Thoracic aorta (tissue), 2 donors: ENCODE results near the gene ILF2. TPM values are rescaled to one million over a fixed set of nuclear protein-coding genes. Genes with fewer than 3 reads are reported as not detected.
A peak's percentile ranks its signal among the peaks of the same experiment; 100 is the strongest.

Source experiments
- ATAC-seq: fragments of 150-250 bp; one replicate; pipeline ENCODE4 v1.8.0; 2017; ENCODE audit warnings: low read depth; ENCODE audit not compliant: insufficient number of reproducible peaks, low FRiP score
- DNase-seq: peaks from one replicate; pipeline ENCODE4 v3.0.0-alpha.2; 2020; ENCODE audit warnings: low spot score
- H3K27ac ChIP-seq, 2 donors: fragments of 200-600 bp; sonication (generic); 1 replicate in 1 of 2; 2 replicates in 1 of 2; pipeline ENCODE4 v1.5.1; 2016; ENCODE audit warnings: mild to moderate bottlenecking in 2 of 2, moderate library complexity in 2 of 2
- H3K27me3 ChIP-seq: fragments of 200-600 bp; sonication (generic); replicated peaks from 2 replicates; pipeline ENCODE4 v1.6.0; 2016; ENCODE audit warnings: mild to moderate bottlenecking; ENCODE audit not compliant: insufficient read depth
- H3K36me3 ChIP-seq: fragments of 200-600 bp; sonication (generic); one replicate; pipeline ENCODE4 v1.5.1; 2016
- H3K4me1 ChIP-seq, 2 donors: fragments of 200-600 bp; sonication (generic); 1 replicate in 1 of 2; 2 replicates in 1 of 2; pipeline versions ENCODE4 v1.5.1 to v1.6.0; 2016; ENCODE audit warnings: low read depth in 2 of 2, mild to moderate bottlenecking in 1 of 2; ENCODE audit not compliant: control insufficient read depth in 1 of 2
- H3K4me3 ChIP-seq: fragments of 200-600 bp; sonication (generic); 2 replicates; pipeline ENCODE4 v1.5.1; 2016; ENCODE audit warnings: mild to moderate bottlenecking
- H3K9me3 ChIP-seq: fragments of 200-600 bp; sonication (generic); 2 replicates; pipeline ENCODE4 v1.5.1; 2016
- total RNA-seq, 2 donors: library from RNA; depleted of rRNA; stranded (reverse); fragments of >200 nt; gene quantifications; one replicate each; pipeline versions ENCODE4 v1.1.0 to v1.2.3, GENCODE V29; 2016
- TF ChIP-seq, protein P1 (sequence below): fragments of 200-600 bp; sonication (generic); IDR thresholded peaks from one replicate; pipeline ENCODE4 v1.5.1; 2019; ENCODE audit warnings: antibody characterized with exemption

The ILF2 gene
- total RNA-seq, 2 donors from 2014 or later: 75.7 to 81.8 TPM

DNA sequence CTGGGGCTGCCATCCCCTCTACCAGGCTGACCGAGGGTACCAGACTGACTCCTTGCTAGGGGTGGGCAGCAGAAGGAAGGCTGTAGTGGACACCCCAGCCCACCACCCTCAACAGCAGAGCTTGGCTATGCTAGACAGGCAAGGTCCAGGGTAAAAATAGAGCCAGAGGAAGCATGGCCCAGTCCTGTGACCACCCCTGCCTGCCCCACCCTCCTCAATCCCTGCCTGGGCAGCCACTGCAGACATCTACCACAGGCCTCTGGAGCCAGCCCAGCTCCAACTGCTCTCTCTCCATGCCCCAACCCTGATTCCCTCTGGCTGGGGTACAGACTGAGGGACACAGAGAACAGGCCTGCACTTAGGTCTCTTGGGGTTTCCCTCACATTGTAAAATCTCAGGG is 40.8 kb downstream of the ILF2 start:
- Histone ChIP-seq H3K27me3 (no peaks in the 10 kb centered on the region), H3K27ac (peak overlapping the region; percentile 84 to 91), H3K36me3 (no peaks in the 10 kb centered on the region), H3K9me3 (no peaks in the 10 kb centered on the region), H3K4me3 (no peak overlapping the region), H3K4me1 (peaks cover 13 to 41% of the 10 kb centered on the region in 2 donors)
- TF ChIP-seq, protein P1, sequence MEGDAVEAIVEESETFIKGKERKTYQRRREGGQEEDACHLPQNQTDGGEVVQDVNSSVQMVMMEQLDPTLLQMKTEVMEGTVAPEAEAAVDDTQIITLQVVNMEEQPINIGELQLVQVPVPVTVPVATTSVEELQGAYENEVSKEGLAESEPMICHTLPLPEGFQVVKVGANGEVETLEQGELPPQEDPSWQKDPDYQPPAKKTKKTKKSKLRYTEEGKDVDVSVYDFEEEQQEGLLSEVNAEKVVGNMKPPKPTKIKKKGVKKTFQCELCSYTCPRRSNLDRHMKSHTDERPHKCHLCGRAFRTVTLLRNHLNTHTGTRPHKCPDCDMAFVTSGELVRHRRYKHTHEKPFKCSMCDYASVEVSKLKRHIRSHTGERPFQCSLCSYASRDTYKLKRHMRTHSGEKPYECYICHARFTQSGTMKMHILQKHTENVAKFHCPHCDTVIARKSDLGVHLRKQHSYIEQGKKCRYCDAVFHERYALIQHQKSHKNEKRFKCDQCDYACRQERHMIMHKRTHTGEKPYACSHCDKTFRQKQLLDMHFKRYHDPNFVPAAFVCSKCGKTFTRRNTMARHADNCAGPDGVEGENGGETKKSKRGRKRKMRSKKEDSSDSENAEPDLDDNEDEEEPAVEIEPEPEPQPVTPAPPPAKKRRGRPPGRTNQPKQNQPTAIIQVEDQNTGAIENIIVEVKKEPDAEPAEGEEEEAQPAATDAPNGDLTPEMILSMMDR: no peak
- DNase-seq (no peak), ATAC-seq (no peak)

- H3K27ac ChIP-seq: peak overlapping the region; percentile 84 to 91
- ATAC-seq: no peak
- H3K9me3 ChIP-seq: no peaks in the 10 kb centered on the region
- no peak for DNase-seq
- no peaks in the 10 kb centered on the region for H3K27me3 ChIP-seq
- peaks cover 12 to 38% of the 10 kb centered on the region in 2 donors for H3K4me1 ChIP-seq
- no peak overlapping the region for H3K4me3 ChIP-seq
- H3K36me3 ChIP-seq: no peaks in the 10 kb centered on the region
- TF ChIP-seq, protein P1: no peak
These were observed 41.5 kb downstream of the ILF2 start for GRCh38 chr1:153629343-153629665.

- TF ChIP-seq, protein P1: no peak
- peaks cover 12 to 38% of the 10 kb centered on the region in 2 donors for H3K4me1 ChIP-seq
- no peaks in the 10 kb centered on the region for H3K36me3 ChIP-seq
- H3K27ac ChIP-seq: peak overlapping the region; percentile 84 to 91
- ATAC-seq (no peak), DNase-seq (no peak)
- H3K4me3 ChIP-seq: no peak overlapping the region
- no peaks in the 10 kb centered on the region for H3K9me3 ChIP-seq
- no peaks in the 10 kb centered on the region for H3K27me3 ChIP-seq
These were observed 42.0 kb downstream of the ILF2 start for GRCh38 chr1:153628638-153629342.

GRCh38 chr1:153627715-153628626 is 42.8 kb downstream of the ILF2 start, which contains the start of gene S100A1:
TSS of gene S100A1 (plus strand) at chr1:153628434. CDS start at chr1:153630522, 2,088 bp downstream.
- TF ChIP-seq, protein P1: no peak
- H3K4me3 ChIP-seq: peak within 1 kb of the TSS; percentile 79
- ATAC-seq (no peak), DNase-seq (no peak)
- peaks cover 6 to 35% of the 10 kb centered on the region in 2 donors for H3K4me1 ChIP-seq
- H3K27me3 ChIP-seq: no peaks in the 10 kb centered on the region
- peak within 1 kb of the TSS; percentile 84 to 91 for H3K27ac ChIP-seq
- H3K36me3 ChIP-seq: no peaks in the 10 kb centered on the region
- H3K9me3 ChIP-seq: no peaks in the 10 kb centered on the region
